ENCODE measurements around the gene PKMYT1. TPM values are rescaled to one million over a fixed set of nuclear protein-coding genes. Genes with fewer than 3 reads are reported as not detected.

The PKMYT1 gene
- total RNA-seq, 5 donors from 2014 or later (not counting 1 experiment from before 2014, with no cell fraction given), result 1.3 to 3.1 (median 1.7) TPM

- Mint-ChIP-seq H3K36me3 (no peaks in the 10 kb centered on the region), H3K27me3 (peaks cover 5 to 16% of the 10 kb centered on the region in 2 donors), H3K4me3 (no peak overlapping the region), H3K4me1 (no peaks in the 10 kb centered on the region), H3K27ac (no peak overlapping the region), H3K9me3 (no peaks in the 10 kb centered on the region)
- H3K4me1 ChIP-seq (ENCODE audit: control insufficient read depth in 1 of 2, extremely low read depth in 1 of 2, insufficient read depth in 2 of 2, low read length in 2 of 2), result peaks cover 0 to 7% of the 10 kb centered on the region in 2 experiments
- H3K27me3 ChIP-seq (replicated peaks in 1 of 2; ENCODE audit: control insufficient read depth in 2 of 2, extremely low read depth in 1 of 2, insufficient read depth in 2 of 2, low read length in 1 of 2), result peaks cover 0 to 66% of the 10 kb centered on the region in 2 experiments
- no peak overlapping the region for H3K4me3 ChIP-seq (ENCODE audit: control insufficient read depth in 1 of 2, extremely low read depth in 1 of 2, low read length in 1 of 2)
- 76% methylated on average over 16 of the region's 26 CpGs for WGBS (ENCODE audit: insufficient coverage)
- H3K36me3 ChIP-seq (ENCODE audit: control insufficient read depth in 2 of 2, extremely low read depth in 1 of 2, insufficient read depth in 1 of 2, low read length in 1 of 2), result no peaks in the 10 kb centered on the region
- no peaks in the 10 kb centered on the region for H3K9me3 ChIP-seq
- ATAC-seq (replicated peaks in 1 of 4) (no peak), DNase-seq (no peak)
- POLR2A ChIA-PET, result no interaction called here
- CTCF ChIA-PET, result no interaction called here
- H3K27ac ChIP-seq (ENCODE audit: low read length), result no peak overlapping the region
These were observed 25.4 kb downstream of the PKMYT1 start for GRCh38 chr16:2954656-2955381.

GRCh38 chr16:2953706-2954627 is 26.3 kb downstream of the PKMYT1 start:
- Mint-ChIP-seq H3K36me3 (peaks cover 3% of the 10 kb centered on the region), H3K4me3 (no peak overlapping the region), H3K27me3 (peaks cover 5 to 16% of the 10 kb centered on the region in 2 donors), H3K9me3 (no peaks in the 10 kb centered on the region), H3K4me1 (no peaks in the 10 kb centered on the region), H3K27ac (no peak overlapping the region)
- DNase-seq, result no peak
- H3K9me3 ChIP-seq, result no peaks in the 10 kb centered on the region
- peaks cover 0 to 7% of the 10 kb centered on the region in 2 experiments for H3K4me1 ChIP-seq (ENCODE audit: control insufficient read depth in 1 of 2, extremely low read depth in 1 of 2, insufficient read depth in 2 of 2, low read length in 2 of 2)
- POLR2A ChIA-PET, result no interaction called here
- CTCF ChIA-PET, result no interaction called here
- no peak for ATAC-seq (replicated peaks in 1 of 4)
- H3K27ac ChIP-seq (ENCODE audit: low read length), result no peak overlapping the region
- H3K36me3 ChIP-seq (ENCODE audit: control insufficient read depth in 2 of 2, extremely low read depth in 1 of 2, insufficient read depth in 1 of 2, low read length in 1 of 2), result peaks cover 6% of the 10 kb centered on the region in 2 donors
- peaks cover 0 to 59% of the 10 kb centered on the region in 2 experiments for H3K27me3 ChIP-seq (replicated peaks in 1 of 2; ENCODE audit: control insufficient read depth in 2 of 2, extremely low read depth in 1 of 2, insufficient read depth in 2 of 2, low read length in 1 of 2)
- no peak overlapping the region for H3K4me3 ChIP-seq (ENCODE audit: control insufficient read depth in 1 of 2, extremely low read depth in 1 of 2, low read length in 1 of 2)
- 82% methylated on average over 22 of the region's 31 CpGs for WGBS (ENCODE audit: insufficient coverage)

GRCh38 chr16:2952679-2953078 is 27.6 kb downstream of the PKMYT1 start:
- POLR2A ChIA-PET, result interaction anchor here in 1 of 2 donors (0.6 kb wide), 1 partner anchor 1915 kb away, joined by 3 read pairs; no protein-coding TSS in a partner anchor
- no peak overlapping the region for H3K27ac Mint-ChIP-seq
- H3K9me3 ChIP-seq, result no peaks in the 10 kb centered on the region
- ATAC-seq (replicated peaks in 1 of 4), result no peak
- H3K27me3 Mint-ChIP-seq, result peaks cover 5 to 16% of the 10 kb centered on the region in 2 donors
- H3K27me3 ChIP-seq (replicated peaks in 1 of 2; ENCODE audit: control insufficient read depth in 2 of 2, extremely low read depth in 1 of 2, insufficient read depth in 2 of 2, low read length in 1 of 2), result peaks cover 0 to 49% of the 10 kb centered on the region in 2 experiments
- peaks cover 3% of the 10 kb centered on the region for H3K36me3 Mint-ChIP-seq
- no peak for DNase-seq
- H3K4me3 Mint-ChIP-seq, result no peak overlapping the region
- CTCF ChIA-PET, result no interaction called here
- 51% methylated on average over 11 of the region's 11 CpGs for WGBS (ENCODE audit: insufficient coverage)
- H3K36me3 ChIP-seq (ENCODE audit: control insufficient read depth in 2 of 2, extremely low read depth in 1 of 2, insufficient read depth in 1 of 2, low read length in 1 of 2), result peaks cover 6 to 11% of the 10 kb centered on the region in 2 donors
- peaks cover 0 to 7% of the 10 kb centered on the region in 2 experiments for H3K4me1 ChIP-seq (ENCODE audit: control insufficient read depth in 1 of 2, extremely low read depth in 1 of 2, insufficient read depth in 2 of 2, low read length in 2 of 2)
- H3K9me3 Mint-ChIP-seq, result no peaks in the 10 kb centered on the region
- H3K27ac ChIP-seq (ENCODE audit: low read length), result no peak overlapping the region
- no peaks in the 10 kb centered on the region for H3K4me1 Mint-ChIP-seq
- no peak overlapping the region for H3K4me3 ChIP-seq (ENCODE audit: control insufficient read depth in 1 of 2, extremely low read depth in 1 of 2, low read length in 1 of 2)

- peaks cover 12% of the 10 kb centered on the region for H3K36me3 Mint-ChIP-seq
- Histone ChIP-seq H3K27me3 (replicated peaks in 1 of 2; ENCODE audit: control insufficient read depth in 2 of 2, extremely low read depth in 1 of 2, insufficient read depth in 2 of 2, low read length in 1 of 2) (peaks cover 0 to 30% of the 10 kb centered on the region in 2 experiments), H3K4me3 (ENCODE audit: control insufficient read depth in 1 of 2, extremely low read depth in 1 of 2, low read length in 1 of 2) (no peak overlapping the region), H3K36me3 (ENCODE audit: control insufficient read depth in 2 of 2, extremely low read depth in 1 of 2, insufficient read depth in 1 of 2, low read length in 1 of 2) (peaks cover 6 to 11% of the 10 kb centered on the region in 2 donors), H3K4me1 (ENCODE audit: control insufficient read depth in 1 of 2, extremely low read depth in 1 of 2, insufficient read depth in 2 of 2, low read length in 2 of 2) (peaks cover 0 to under 1% of the 10 kb centered on the region in 2 experiments), H3K9me3 (no peaks in the 10 kb centered on the region), H3K27ac (ENCODE audit: low read length) (no peak overlapping the region)
- 87% methylated on average over 15 of the region's 16 CpGs for WGBS (ENCODE audit: insufficient coverage)
- CTCF ChIA-PET, result no interaction called here
- H3K27ac Mint-ChIP-seq, result no peak overlapping the region
- POLR2A ChIA-PET, result no interaction called here
- no peak for ATAC-seq (replicated peaks in 1 of 4)
- no peak for DNase-seq
- H3K4me3 Mint-ChIP-seq, result no peak overlapping the region
- H3K27me3 Mint-ChIP-seq, result peaks cover 0 to 3% of the 10 kb centered on the region in 2 donors
- H3K9me3 Mint-ChIP-seq, result no peaks in the 10 kb centered on the region
- no peaks in the 10 kb centered on the region for H3K4me1 Mint-ChIP-seq
These were observed 29.5 kb downstream of the PKMYT1 start for GRCh38 chr16:2950773-2951172.

GRCh38 chr16:2950353-2950724 is 29.9 kb downstream of the PKMYT1 start:
- Mint-ChIP-seq H3K4me3 (no peak overlapping the region), H3K4me1 (no peaks in the 10 kb centered on the region)
- WGBS (ENCODE audit: insufficient coverage), result 91% methylated on average over 13 of the region's 13 CpGs

GRCh38 chr16:2949705-2950352 is 30.4 kb downstream of the PKMYT1 start:
- WGBS (ENCODE audit: insufficient coverage), result 86% methylated on average over 19 of the region's 19 CpGs
- Mint-ChIP-seq H3K9me3 (no peaks in the 10 kb centered on the region), H3K4me3 (no peak overlapping the region), H3K27me3 (peaks cover 0 to 3% of the 10 kb centered on the region in 2 donors), H3K36me3 (peaks cover 12% of the 10 kb centered on the region), H3K27ac (no peak overlapping the region), H3K4me1 (no peaks in the 10 kb centered on the region)
- H3K9me3 ChIP-seq, result no peaks in the 10 kb centered on the region
- no peak for ATAC-seq (replicated peaks in 1 of 4)
- H3K4me1 ChIP-seq (ENCODE audit: control insufficient read depth in 1 of 2, extremely low read depth in 1 of 2, insufficient read depth in 2 of 2, low read length in 2 of 2), result no peaks in the 10 kb centered on the region
- H3K27ac ChIP-seq (ENCODE audit: low read length), result no peak overlapping the region
- ChIA-PET POLR2A (no interaction called here), CTCF (interaction anchor here in 1 of 2 donors (0.6 kb wide), 1 partner anchor 172 kb away, joined by 4 read pairs; no protein-coding TSS in a partner anchor)
- H3K4me3 ChIP-seq (ENCODE audit: control insufficient read depth in 1 of 2, extremely low read depth in 1 of 2, low read length in 1 of 2), result no peak overlapping the region
- H3K27me3 ChIP-seq (replicated peaks in 1 of 2; ENCODE audit: control insufficient read depth in 2 of 2, extremely low read depth in 1 of 2, insufficient read depth in 2 of 2, low read length in 1 of 2), result peaks cover 0 to 21% of the 10 kb centered on the region in 2 experiments
- no peak for DNase-seq
- H3K36me3 ChIP-seq (ENCODE audit: control insufficient read depth in 2 of 2, extremely low read depth in 1 of 2, insufficient read depth in 1 of 2, low read length in 1 of 2), result peaks cover 7 to 11% of the 10 kb centered on the region in 2 donors

More at GRCh38 chr16:2950353-2950724, 29.9 kb downstream of the PKMYT1 start:
- H3K27ac Mint-ChIP-seq, result no peak overlapping the region
- H3K4me1 ChIP-seq (ENCODE audit: control insufficient read depth in 1 of 2, extremely low read depth in 1 of 2, insufficient read depth in 2 of 2, low read length in 2 of 2), result no peaks in the 10 kb centered on the region
- no peaks in the 10 kb centered on the region for H3K9me3 ChIP-seq
- ATAC-seq (replicated peaks in 1 of 4) (no peak), DNase-seq (no peak)
- ChIA-PET CTCF (no interaction called here), POLR2A (no interaction called here)
- H3K27ac ChIP-seq (ENCODE audit: low read length), result no peak overlapping the region
- H3K9me3 Mint-ChIP-seq, result no peaks in the 10 kb centered on the region
- peaks cover 0 to 26% of the 10 kb centered on the region in 2 experiments for H3K27me3 ChIP-seq (replicated peaks in 1 of 2; ENCODE audit: control insufficient read depth in 2 of 2, extremely low read depth in 1 of 2, insufficient read depth in 2 of 2, low read length in 1 of 2)
- H3K4me3 ChIP-seq (ENCODE audit: control insufficient read depth in 1 of 2, extremely low read depth in 1 of 2, low read length in 1 of 2), result no peak overlapping the region
- H3K27me3 Mint-ChIP-seq, result peaks cover 0 to 3% of the 10 kb centered on the region in 2 donors
- H3K36me3 Mint-ChIP-seq, result peaks cover 12% of the 10 kb centered on the region
- peaks cover 6 to 11% of the 10 kb centered on the region in 2 donors for H3K36me3 ChIP-seq (ENCODE audit: control insufficient read depth in 2 of 2, extremely low read depth in 1 of 2, insufficient read depth in 1 of 2, low read length in 1 of 2)

All from T-cell (primary cell).